GM18870 (cell line): ENCODE measurements around the gene PCDHB14.
"Not testable (repeated sequence)": the region's sequence is repeated elsewhere in the genome, so short reads cannot be mapped to it uniquely, and the experiment has no call there.

Experiments used
- ATAC-seq: cut with Tn5 transposase; IDR thresholded peaks from one replicate; pipeline ENCODE4 v1.9.1; 2021; ENCODE audit warnings: moderate library complexity; ENCODE audit not compliant: unreplicated experiment

The PCDHB14 gene

DNA sequence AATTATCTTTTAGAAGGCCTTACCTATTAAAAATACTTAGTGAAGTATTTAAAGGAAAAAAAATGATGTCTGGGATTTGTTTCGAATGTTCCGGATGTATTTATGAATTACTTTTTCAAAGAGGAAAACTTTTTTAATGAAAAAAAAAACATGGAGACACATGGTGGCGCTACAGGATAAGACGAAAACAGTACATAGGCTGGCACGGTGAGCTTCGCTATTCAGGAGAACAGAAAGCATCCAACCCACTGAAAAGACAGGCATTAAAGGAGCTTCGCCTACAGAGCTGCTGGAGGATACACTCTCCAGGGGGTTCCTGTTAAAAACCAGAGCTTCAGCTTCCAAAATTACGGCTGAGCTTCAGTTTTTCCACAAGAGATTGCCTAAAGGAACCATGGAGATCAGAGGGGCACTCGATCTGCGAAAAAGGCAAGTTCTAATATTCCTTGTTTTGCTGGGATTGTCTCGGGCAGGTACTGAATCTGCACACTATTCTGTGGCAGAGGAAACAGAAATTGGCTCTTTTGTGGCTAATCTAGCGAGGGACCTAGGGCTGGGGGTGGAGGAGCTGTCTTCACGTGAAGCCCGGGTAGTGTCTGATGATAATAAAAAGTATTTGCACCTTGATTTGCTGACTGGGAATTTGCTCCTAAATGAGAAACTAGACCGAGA is at the start of gene PCDHB14:
Gene PCDHB14 (plus strand): TSS at position 232 of the 672 bp plus-strand sequence. CDS start 163 bp downstream, at position 395.
- no peak for ATAC-seq

DNA sequence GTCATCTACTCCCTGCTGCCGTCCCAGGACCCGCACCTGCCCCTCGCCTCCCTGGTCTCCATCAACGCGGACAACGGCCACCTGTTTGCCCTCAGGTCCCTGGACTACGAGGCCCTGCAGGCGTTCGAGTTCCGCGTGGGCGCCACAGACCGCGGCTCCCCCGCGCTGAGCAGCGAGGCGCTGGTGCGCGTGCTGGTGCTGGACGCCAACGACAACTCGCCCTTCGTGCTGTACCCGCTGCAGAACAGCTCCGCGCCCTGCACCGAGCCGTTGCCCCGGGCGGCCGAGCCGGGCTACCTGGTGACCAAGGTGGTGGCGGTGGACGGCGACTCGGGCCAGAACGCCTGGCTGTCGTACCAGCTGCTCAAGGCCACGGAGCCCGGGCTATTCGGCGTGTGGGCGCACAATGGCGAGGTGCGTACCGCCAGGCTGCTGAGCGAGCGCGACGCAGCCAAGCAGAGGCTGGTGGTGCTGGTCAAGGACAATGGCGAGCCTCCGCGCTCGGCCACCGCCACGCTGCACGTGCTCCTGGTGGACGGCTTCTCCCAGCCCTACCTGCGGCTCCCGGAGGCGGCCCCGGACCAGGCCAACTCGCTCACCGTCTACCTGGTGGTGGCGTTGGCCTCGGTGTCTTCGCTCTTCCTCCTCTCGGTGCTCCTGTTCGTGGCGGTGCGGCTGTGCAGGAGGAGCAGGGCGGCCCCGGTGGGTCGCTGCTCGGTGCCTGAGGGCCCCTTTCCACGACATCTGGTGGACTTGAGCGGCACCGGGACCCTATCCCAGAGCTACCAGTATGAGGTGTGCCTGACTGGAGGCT is 48.6 kb upstream of the PCDHB14 start:
- not testable (repeated sequence) for ATAC-seq

DNA sequence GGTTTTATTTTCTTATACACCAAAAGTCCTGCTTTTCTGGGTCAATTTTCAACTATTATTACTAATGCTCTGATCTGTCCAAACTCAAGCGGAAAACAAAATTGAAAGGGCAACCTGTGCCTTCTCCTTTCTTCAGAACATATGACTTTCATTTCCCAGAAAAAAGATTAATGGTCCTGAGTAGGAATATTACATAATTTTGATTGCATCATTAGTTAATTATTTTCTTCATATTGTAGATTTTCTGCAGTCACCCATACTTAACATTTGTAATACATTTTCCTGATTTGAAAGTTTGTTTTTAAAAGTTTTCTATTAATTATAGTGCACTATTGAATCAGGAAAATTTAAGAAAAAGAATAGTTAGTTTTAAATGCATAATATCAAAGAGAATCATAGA is 47.2 kb upstream of the PCDHB14 start:
- ATAC-seq: no peak

DNA sequence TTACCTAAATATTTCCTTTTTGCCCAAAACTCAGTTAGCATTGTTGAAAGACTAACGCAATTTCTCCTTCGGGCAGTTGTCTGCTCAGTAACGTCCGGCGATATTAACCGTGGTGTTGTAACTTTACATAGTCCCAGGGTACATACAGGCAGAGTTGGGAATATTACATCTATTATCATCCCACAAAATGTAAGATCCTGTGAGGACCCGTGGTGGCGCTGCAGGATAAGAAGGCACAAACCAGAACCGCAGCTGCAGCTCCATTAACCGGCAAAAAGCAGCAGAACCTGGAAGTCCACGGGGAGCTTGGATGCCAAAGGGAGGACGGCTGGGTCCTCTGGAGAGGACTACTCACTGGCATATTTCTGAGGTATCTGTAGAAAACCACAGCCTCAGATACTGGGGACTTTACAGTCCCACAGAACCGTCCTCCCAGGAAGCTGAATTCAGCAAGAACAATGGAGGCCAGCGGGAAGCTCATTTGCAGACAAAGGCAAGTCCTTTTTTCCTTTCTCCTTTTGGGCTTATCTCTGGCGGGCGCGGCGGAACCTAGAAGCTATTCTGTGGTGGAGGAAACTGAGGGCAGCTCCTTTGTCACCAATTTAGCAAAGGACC is 45.5 kb upstream of the PCDHB14 start, which contains the start of gene PCDHB8:
Gene PCDHB8 (plus strand): TSS at position 214 of the 615 bp plus-strand sequence. CDS start 245 bp downstream, at position 459.
- not testable (repeated sequence) for ATAC-seq

DNA sequence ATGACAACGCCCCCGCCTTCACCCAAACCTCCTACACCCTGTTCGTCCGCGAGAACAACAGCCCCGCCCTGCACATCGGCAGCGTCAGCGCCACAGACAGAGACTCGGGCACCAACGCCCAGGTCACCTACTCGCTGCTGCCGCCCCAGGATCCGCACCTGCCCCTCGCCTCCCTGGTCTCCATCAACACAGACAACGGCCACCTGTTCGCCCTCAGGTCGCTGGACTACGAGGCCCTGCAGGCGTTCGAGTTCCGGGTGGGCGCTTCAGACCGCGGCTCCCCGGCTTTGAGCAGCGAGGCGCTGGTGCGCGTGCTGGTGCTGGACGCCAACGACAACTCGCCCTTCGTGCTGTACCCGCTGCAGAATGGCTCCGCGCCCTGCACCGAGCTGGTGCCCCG is 43.8 kb upstream of the PCDHB14 start:
- ATAC-seq: not testable (repeated sequence)

DNA sequence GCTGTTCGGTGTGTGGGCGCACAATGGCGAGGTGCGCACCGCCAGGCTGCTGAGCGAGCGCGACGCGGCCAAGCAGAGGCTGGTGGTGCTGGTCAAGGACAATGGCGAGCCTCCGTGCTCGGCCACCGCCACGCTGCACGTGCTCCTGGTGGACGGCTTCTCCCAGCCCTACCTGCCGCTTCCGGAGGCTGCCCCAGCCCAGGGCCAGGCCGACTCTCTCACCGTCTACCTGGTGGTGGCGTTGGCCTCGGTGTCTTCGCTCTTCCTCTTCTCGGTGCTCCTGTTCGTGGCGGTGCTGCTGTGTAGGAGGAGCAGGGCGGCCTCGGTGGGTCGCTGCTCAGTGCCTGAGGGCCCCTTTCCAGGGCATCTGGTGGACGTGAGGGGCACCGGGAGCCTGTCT is 43.3 kb upstream of the PCDHB14 start:
- not testable (repeated sequence) for ATAC-seq

DNA sequence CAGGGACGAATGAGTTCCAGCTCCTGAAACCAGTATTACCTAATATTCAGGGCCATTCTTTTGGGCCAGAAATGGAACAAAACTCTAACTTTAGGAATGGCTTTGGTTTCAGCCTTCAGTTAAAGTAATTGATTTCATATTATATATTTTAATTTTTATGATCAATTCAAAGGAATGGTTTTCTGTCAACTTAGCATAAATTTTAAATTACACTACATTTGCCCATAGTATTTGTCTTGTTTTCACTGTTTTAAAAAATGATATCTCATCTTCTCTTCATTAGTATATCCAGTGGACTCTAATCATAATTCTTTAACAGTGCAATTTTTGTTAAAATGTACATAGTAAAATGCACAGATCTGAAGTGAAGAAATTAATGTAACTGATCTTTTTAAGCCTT is 42.8 kb upstream of the PCDHB14 start:
- no peak for ATAC-seq

DNA sequence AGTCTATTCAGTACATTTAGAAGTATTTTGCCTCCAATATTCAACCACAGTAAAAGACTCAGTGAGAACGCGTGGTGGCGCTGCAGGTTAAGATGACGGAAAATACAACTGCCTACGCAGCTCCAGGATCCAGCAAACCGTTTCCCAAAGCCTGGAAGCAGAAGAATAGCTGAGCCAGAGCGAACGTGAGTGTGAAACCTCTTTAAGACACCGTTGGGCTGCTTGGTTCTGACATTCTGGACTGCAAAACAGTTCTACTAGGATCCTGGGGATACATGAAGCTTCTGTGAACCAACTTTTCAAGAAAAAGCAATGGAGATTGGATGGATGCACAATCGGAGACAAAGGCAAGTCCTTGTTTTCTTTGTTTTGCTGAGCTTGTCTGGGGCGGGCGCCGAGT is 40.9 kb upstream of the PCDHB14 start, which contains the start of gene PCDHB16:
Gene PCDHB16 (plus strand): TSS at position 140 of the 400 bp plus-strand sequence. CDS start 173 bp downstream, at position 313.
- ATAC-seq: no peak

DNA sequence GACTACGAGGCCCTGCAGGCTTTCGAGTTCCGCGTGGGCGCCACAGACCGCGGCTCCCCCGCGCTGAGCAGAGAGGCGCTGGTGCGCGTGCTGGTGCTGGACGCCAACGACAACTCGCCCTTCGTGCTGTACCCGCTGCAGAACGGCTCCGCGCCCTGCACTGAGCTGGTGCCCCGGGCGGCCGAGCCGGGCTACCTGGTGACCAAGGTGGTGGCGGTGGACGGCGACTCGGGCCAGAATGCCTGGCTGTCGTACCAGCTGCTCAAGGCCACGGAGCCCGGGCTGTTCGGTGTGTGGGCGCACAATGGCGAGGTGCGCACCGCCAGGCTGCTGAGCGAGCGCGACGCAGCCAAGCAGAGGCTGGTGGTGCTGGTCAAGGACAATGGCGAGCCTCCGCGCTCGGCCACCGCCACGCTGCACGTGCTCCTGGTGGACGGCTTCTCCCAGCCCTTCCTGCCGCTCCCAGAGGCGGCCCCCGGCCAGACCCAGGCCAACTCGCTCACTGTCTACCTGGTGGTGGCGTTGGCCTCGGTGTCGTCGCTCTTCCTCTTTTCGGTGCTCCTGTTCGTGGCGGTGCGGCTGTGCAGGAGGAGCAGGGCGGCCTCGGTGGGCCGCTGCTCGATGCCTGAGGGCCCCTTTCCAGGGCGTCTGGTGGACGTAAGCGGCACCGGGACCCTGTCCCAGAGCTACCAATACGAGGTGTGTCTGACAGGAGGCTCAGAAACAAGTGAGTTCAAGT is 38.9 kb upstream of the PCDHB14 start:
- not testable (repeated sequence) for ATAC-seq

DNA sequence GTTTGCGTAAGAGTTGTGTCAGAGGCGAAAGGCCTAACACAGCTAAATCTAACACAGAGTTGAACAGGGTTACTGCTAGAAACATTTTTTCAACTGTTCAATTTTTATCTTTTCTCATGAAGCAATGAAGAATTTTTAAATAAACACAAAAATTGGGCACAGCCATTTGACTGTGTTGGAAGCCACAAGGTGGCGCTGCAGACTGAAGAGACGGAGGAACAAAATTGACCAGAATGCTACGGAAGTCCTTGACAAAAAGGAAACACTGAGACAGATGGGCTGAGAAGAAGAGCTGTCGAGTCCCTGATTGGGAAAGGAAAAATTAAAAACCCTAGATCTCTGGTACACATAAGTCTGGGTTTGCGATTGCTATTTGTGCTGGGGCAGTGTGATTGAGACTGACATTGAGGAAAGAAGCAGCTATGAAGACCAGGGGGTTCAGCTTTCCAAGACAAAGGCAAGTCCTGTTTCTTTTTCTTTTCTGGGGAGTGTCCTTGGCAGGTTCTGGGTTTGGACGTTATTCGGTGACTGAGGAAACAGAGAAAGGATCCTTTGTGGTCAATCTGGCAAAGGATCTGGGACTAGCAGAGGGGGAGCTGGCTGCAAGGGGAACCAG is 36.1 kb upstream of the PCDHB14 start, which contains the start of gene PCDHB9:
Gene PCDHB9 (plus strand): TSS at position 265 of the 616 bp plus-strand sequence. CDS start 158 bp downstream, at position 423.
- no peak for ATAC-seq

DNA sequence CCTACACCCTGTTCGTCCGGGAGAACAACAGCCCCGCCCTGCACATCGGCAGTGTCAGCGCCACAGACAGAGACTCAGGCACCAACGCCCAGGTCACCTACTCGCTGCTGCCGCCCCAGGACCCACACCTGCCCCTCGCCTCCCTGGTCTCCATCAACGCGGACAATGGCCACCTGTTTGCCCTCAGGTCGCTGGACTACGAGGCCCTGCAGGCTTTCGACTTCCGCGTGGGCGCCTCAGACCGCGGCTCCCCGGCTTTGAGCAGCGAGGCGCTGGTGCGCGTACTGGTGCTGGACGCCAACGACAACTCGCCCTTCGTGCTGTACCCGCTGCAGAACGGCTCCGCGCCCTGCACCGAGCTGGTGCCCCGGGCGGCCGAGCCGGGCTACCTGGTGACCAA is 34.5 kb upstream of the PCDHB14 start:
- ATAC-seq: not testable (repeated sequence)

DNA sequence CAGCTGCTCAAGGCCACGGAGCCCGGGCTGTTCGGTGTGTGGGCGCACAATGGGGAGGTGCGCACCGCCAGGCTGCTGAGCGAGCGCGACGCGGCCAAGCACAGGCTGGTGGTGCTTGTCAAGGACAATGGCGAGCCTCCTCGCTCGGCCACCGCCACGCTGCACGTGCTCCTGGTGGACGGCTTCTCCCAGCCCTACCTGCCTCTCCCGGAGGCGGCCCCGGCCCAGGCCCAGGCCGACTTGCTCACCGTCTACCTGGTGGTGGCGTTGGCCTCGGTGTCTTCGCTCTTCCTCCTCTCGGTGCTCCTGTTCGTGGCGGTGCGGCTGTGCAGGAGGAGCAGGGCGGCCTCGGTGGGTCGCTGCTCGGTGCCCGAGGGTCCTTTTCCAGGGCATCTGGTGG is 34.0 kb upstream of the PCDHB14 start:
- not testable (repeated sequence) for ATAC-seq

DNA sequence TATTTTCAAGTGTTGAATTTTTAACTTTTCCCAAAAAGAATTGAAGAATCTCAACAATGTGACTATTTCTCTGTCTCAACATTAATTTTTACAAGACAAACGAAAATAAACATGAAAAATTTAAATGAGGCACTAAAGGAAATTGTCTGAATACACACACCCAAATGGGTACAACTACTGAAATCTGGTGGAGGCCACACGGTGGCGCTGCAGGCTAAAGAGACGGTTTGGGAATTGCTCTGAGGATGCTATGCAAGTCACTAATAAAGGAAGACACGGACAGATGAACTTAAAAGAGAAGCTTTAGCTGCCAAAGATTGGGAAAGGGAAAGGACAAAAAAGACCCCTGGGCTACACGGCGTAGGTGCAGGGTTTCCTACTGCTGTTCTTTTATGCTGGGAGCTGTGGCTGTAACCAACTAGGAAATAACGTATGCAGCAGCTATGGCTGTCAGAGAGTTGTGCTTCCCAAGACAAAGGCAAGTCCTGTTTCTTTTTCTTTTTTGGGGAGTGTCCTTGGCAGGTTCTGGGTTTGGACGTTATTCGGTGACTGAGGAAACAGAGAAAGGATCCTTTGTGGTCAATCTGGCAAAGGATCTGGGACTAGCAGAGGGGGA is 30.9 kb upstream of the PCDHB14 start, which contains the start of gene PCDHB10:
Gene PCDHB10 (plus strand): TSS at position 244 of the 616 bp plus-strand sequence. CDS start 200 bp downstream, at position 444.
- no peak for ATAC-seq

DNA sequence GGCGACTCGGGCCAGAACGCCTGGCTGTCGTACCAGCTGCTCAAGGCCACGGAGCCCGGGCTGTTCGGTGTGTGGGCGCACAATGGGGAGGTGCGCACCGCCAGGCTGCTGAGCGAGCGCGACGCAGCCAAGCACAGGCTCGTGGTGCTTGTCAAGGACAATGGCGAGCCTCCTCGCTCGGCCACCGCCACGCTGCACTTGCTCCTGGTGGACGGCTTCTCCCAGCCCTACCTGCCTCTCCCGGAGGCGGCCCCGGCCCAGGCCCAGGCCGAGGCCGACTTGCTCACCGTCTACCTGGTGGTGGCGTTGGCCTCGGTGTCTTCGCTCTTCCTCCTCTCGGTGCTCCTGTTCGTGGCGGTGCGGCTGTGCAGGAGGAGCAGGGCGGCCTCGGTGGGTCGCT is 28.8 kb upstream of the PCDHB14 start:
- not testable (repeated sequence) for ATAC-seq

DNA sequence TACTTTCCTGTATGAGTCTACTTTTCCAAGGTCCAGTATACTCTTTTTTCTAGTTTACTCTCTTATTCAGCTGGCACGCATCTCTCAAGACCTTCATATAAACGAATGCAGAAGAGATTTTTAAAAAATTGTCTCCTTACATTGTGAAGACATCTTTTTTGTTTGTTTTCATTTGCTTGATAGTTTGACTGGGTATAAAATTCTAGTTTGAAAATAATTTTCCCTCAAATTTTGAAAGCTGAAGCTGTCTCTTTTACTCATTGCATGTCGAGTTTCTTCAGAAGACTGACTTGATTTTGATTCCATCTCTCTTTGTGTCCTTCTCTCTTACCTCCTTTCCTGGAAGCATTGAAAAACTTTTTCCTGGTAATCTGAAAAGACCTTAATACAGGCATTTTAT is 26.8 kb upstream of the PCDHB14 start:
- ATAC-seq: no peak

DNA sequence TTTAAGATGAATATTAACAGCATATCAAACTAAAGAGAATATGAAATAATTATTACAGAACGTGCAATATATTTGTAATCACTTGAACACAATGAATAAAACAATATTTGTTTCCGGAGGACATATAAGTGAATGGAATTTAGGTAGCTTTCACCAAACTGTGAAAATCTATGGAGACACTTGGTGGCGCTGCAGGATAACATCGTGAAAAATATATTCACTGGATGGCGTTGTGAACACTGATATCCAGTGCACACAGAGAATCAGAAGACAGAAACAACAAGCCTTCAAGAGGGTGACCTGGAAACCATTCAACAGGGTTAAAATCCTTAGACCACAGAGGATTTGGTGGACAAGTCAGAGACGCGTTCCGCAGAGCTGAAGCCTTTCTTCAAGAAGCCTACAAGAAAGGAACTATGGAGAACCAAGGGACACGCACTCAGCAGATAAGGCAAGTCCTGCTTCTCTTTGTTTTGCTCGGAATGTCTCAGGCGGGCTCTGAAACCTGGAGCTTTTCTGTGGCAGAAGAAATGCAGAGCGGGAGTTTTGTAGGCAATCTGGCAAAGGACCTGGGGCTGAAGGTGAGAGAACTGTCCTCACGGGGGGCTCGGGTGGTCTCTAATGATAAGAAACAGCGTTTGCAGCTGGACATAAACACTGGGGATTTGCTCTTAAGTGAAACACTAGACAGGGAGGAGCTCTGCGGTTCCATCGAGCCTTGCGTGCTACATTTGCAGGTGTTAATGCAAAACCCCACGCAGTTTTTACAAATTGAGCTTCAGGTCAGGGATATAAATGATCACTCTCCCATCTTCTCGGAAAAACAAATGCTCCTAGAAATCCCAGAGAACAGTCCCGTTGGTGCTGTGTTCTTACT is 23.5 kb upstream of the PCDHB14 start, which contains the start of gene PCDHB11:
Gene PCDHB11 (plus strand): TSS at position 269 of the 877 bp plus-strand sequence. CDS start 148 bp downstream, at position 417.
- no peak for ATAC-seq

DNA sequence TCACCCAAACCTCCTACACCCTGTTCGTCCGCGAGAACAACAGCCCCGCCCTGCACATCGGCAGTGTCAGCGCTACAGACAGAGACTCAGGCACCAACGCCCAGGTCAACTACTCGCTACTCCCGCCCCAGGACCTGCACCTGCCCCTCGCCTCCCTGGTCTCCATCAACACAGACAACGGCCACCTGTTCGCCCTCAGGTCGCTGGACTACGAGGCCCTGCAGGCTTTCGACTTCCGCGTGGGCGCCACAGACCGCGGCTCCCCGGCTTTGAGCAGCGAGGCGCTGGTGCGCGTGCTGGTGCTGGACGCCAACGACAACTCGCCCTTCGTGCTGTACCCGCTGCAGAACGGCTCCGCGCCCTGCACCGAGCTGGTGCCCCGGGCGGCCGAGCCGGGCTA is 22.0 kb upstream of the PCDHB14 start:
- not testable (repeated sequence) for ATAC-seq

DNA sequence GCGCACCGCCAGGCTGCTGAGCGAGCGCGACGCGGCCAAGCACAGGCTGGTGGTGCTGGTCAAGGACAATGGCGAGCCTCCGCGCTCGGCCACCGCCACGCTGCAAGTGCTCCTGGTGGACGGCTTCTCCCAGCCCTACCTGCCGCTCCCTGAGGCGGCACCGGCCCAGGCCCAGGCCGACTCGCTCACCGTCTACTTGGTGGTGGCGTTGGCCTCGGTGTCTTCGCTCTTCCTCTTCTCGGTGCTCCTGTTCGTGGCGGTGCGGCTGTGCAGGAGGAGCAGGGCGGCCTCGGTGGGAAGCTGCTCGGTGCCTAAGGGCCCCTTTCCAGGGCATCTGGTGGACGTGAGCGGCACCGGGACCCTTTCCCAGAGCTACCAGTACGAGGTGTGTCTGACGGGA is 21.5 kb upstream of the PCDHB14 start:
- not testable (repeated sequence) for ATAC-seq
